Nephron (organoid): Measurements from ENCODE around the gene HTT.

Experiments used
- H3K27ac Mint-ChIP-seq, 3 experiments: 2 replicates each; pipeline ENCODE4 v1.8.0; 2020; ENCODE audit warnings: mixed read lengths in 3 of 3, mild to moderate bottlenecking in 2 of 3, moderate library complexity in 1 of 3
- H3K27me3 Mint-ChIP-seq: 2 replicates; pipeline ENCODE4 v1.8.0; 2021; ENCODE audit warnings: low read depth, mild to moderate bottlenecking, moderate library complexity, mixed read lengths
- H3K36me3 Mint-ChIP-seq: 2 replicates; pipeline ENCODE4 v1.8.0; 2020; ENCODE audit warnings: low read depth, mixed read lengths
- H3K4me1 Mint-ChIP-seq: 2 replicates; pipeline ENCODE4 v1.8.0; 2020; ENCODE audit warnings: mixed read lengths
- H3K4me3 Mint-ChIP-seq, 3 experiments: 2 replicates each; pipeline ENCODE4 v1.8.0; 2020; ENCODE audit warnings: mild to moderate bottlenecking in 3 of 3, mixed read lengths in 3 of 3, moderate library complexity in 2 of 3
- H3K9me3 Mint-ChIP-seq: 2 replicates; pipeline ENCODE4 v1.8.0; 2020; ENCODE audit warnings: mixed read lengths
- CTCF ChIP-seq, 3 experiments: fragments of 200-600 bp; sonication (generic); IDR thresholded peaks; one replicate each; pipeline ENCODE4 v1.5.0; 2021; ENCODE audit warnings: antibody characterized with exemption in 3 of 3; ENCODE audit not compliant: unreplicated experiment in 3 of 3

HTT gene

GRCh38 chr4:3112201-3112600 is 37.7 kb downstream of the HTT start:
- H3K36me3 Mint-ChIP-seq, result peaks cover 82% of the 10 kb centered on the region
- no peaks in the 10 kb centered on the region for H3K4me1 Mint-ChIP-seq
- no peaks in the 10 kb centered on the region for H3K9me3 Mint-ChIP-seq
- no peak for TF ChIP-seq CTCF (IDR thresholded peaks at IDR 0.05; ENCODE audit: unreplicated experiment in 3 of 3)
- no peaks in the 10 kb centered on the region for H3K27me3 Mint-ChIP-seq
- H3K4me3 Mint-ChIP-seq, result no peak overlapping the region
- H3K27ac Mint-ChIP-seq, result no peak overlapping the region

- Mint-ChIP-seq H3K4me1 (no peaks in the 10 kb centered on the region), H3K27me3 (no peaks in the 10 kb centered on the region), H3K9me3 (no peaks in the 10 kb centered on the region), H3K36me3 (peaks cover 85% of the 10 kb centered on the region), H3K27ac (no peak overlapping the region), H3K4me3 (no peak overlapping the region)
- no peak for TF ChIP-seq CTCF (IDR thresholded peaks at IDR 0.05; ENCODE audit: unreplicated experiment in 3 of 3)
Measured at GRCh38 chr4:3112609-3113469, 38.4 kb downstream of the HTT start.

GRCh38 chr4:3114377-3114776 is 39.9 kb downstream of the HTT start:
- Mint-ChIP-seq H3K27me3 (no peaks in the 10 kb centered on the region), H3K4me3 (no peak overlapping the region), H3K9me3 (no peaks in the 10 kb centered on the region), H3K4me1 (no peaks in the 10 kb centered on the region), H3K36me3 (peaks cover 89% of the 10 kb centered on the region), H3K27ac (no peak overlapping the region)
- no peak for TF ChIP-seq CTCF (IDR thresholded peaks at IDR 0.05; ENCODE audit: unreplicated experiment in 3 of 3)

- Mint-ChIP-seq H3K4me1 (no peaks in the 10 kb centered on the region), H3K36me3 (peaks cover 85% of the 10 kb centered on the region), H3K27ac (no peak overlapping the region)
Measured at GRCh38 chr4:3115637-3116270, 41.3 kb downstream of the HTT start.

GRCh38 chr4:3116955-3117354 is 42.5 kb downstream of the HTT start:
- Mint-ChIP-seq H3K27me3 (no peaks in the 10 kb centered on the region), H3K27ac (no peak overlapping the region), H3K9me3 (no peaks in the 10 kb centered on the region), H3K4me3 (no peak overlapping the region), H3K36me3 (peaks cover 80% of the 10 kb centered on the region), H3K4me1 (peaks cover 2% of the 10 kb centered on the region)
- TF ChIP-seq CTCF (IDR thresholded peaks at IDR 0.05; ENCODE audit: unreplicated experiment in 3 of 3), result no peak

More at GRCh38 chr4:3115637-3116270, 41.3 kb downstream of the HTT start:
- TF ChIP-seq CTCF (IDR thresholded peaks at IDR 0.05; ENCODE audit: unreplicated experiment in 3 of 3), result no peak
- no peaks in the 10 kb centered on the region for H3K27me3 Mint-ChIP-seq
- no peaks in the 10 kb centered on the region for H3K9me3 Mint-ChIP-seq
- H3K4me3 Mint-ChIP-seq, result no peak overlapping the region
